Amniotic epithelial cell (primary cell): Measurements from ENCODE around the gene GUCY2D.
"Not testable (repeated sequence)": the region's sequence is repeated elsewhere in the genome, so short reads cannot be mapped to it uniquely, and the experiment has no call there.

ENCODE experiments used
- DNase-seq: peaks from one replicate; pipeline ENCODE4 v3.0.0-alpha.2; 2010; ENCODE audit warnings: low read depth

Gene GUCY2D

GRCh38 chr17:8016632-8017424, 14.4 kb downstream of the GUCY2D start:
- peak; percentile 69 for DNase-seq

GRCh38 chr17:8018436-8018835, 16.0 kb downstream of the GUCY2D start:
- DNase-seq = no peak

- DNase-seq = no peak
Measured at GRCh38 chr17:8019166-8019565, 16.8 kb downstream of the GUCY2D start.

DNA sequence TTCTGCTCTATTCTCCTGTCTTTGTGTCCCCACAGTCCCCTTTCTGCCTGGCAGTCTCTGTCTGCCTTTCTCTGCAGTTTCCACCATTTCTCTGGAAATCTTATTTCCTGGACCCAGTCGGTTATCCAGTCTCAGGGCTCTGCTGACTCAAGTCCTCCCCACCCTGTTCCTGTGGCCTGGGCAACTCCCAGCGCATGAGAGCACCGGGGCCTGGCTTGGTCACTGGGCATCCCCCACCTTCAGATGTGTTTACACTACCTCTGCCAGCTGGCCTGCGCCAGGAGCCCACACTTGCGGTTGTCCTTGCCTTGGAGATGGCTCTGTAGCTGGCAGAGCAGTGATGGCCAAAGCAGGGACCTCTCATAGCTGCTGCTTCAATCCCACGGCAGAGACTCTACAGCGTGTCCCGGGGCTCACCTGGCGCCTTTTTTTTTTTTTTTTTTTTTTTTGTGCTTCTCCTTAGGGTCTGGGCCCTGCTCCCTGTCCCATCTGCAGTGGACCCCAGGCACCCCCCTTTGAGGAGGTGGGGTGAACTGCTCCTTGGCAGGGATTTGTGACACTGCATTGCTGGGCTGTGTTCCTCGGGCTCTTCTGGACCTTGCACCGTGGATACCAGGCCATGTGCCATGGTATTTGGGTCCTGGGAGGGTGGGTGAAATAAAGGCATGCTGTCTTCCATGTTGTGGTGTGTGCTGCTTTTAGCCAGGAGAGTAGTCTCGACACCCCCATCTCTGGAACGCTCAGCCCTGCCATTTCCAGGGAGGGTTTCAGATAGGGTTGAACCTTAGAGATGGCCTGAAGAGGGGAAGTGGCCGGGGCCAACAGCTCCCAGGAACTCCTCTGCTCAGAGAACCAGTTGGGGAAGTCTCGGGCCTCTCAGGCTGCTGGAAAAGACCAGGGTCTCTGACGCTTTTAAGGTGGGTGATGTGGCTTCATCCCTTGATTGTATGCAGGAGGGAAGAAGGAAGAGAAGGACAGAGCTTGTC, 17.5 kb downstream of the GUCY2D start:
- peak; percentile 69 for DNase-seq

GRCh38 chr17:8020776-8021564, 18.6 kb downstream of the GUCY2D start:
- no peak for DNase-seq

DNA sequence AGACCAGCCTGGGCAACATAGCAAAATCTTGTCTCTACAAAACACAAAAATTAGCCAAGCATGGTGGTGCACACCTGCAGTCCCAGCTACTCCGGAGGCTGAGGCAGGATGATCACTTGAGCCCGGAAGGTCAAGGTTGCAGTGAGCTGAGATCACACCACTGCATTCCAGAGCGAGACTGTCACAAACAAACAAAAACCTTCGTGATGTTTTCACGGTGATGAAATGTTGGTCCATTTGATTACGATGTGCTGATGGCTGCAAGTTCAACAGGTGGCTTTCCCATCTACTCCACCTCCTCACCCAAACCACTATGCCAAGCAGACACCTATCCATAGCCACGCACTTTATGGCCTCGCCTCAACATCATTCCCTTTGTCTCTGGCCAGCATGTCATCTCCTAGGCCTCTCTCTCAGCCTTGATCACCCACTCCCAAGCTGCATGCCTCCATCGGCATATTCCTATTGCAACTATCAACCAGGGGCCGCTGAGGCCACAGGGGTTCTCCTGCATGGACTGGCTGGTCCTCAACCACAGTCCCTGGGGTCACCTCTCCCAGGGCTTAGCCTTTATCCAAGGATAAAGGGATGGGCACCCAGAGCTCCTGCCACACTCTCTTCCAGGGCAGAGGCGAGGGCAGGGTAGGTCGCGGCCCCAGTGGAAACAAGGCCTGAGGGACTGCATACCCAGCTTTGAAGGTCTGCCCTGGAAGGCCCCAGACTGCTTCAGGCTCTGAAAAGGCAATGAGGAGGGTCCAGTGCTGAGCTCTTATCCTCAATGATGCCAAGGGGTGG, 19.3 kb downstream of the GUCY2D start:
- no peak for DNase-seq

GRCh38 chr17:8022360-8023003, 20.1 kb downstream of the GUCY2D start:
- peak; percentile 74 for DNase-seq

- DNase-seq = not testable (repeated sequence)
Measured at GRCh38 chr17:8024161-8024560, 21.7 kb downstream of the GUCY2D start.

- DNase-seq = no peak
Measured at GRCh38 chr17:8025176-8025911, 22.9 kb downstream of the GUCY2D start.

DNA sequence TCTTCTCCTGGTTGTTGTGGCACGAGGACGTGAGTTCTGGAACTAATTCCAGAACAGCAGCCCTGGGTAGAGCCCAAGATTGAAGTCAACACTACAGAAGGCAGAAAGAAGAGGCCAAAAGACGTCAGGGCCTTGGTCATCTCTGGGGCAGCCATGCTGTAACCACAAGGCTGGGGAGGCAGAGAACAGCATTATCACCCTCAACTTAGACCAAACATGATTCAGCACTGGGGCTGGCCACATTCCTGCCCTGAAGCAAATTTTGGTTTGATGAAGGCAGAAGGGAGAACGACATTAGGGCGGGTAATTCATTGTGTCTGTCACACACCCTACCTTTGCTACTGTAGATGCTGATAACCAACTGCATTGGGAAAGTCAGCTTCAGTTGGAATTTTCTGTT, 26.7 kb downstream of the GUCY2D start:
- peak; percentile 51 for DNase-seq

GRCh38 chr17:8031261-8031661, 28.8 kb downstream of the GUCY2D start:
- peak; percentile 60 for DNase-seq

DNA sequence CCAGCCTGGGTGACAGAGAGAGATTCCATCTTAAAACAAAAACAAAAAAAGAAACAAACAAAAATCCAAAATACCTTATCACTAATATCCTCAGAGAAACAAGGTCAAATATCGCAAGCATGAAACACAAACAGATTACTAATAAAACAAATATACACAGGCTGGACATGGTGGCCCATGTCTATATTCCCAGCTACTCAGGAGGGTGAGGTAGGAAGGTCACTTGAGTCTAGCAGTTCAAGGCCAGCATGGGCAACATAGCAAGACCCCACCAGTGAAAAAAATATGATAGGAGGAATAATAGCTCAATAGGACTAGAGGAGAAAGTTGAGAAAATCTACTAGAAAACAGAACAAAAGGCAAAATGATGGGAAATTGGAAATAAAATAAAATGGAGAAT, 29.5 kb downstream of the GUCY2D start:
- no peak for DNase-seq

DNA sequence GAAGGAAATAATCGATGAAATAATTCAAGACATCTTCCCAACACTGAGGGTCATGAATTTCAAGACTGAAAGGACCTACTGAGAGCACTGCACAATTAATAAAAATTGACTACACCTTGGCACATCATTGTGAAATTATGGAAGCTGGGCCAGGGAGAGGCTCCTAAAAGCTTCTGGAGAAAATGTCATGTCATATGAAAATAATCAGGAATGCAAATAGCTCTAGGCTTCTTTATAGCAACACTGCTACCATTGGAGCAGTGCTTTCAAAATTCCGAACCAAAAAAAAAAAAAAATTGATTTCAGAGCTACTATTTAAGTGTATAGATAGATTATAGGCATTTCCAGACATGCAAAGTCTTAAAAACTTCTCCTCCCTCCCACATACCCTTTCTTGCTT, 30.0 kb downstream of the GUCY2D start:
- DNase-seq = no peak

DNA sequence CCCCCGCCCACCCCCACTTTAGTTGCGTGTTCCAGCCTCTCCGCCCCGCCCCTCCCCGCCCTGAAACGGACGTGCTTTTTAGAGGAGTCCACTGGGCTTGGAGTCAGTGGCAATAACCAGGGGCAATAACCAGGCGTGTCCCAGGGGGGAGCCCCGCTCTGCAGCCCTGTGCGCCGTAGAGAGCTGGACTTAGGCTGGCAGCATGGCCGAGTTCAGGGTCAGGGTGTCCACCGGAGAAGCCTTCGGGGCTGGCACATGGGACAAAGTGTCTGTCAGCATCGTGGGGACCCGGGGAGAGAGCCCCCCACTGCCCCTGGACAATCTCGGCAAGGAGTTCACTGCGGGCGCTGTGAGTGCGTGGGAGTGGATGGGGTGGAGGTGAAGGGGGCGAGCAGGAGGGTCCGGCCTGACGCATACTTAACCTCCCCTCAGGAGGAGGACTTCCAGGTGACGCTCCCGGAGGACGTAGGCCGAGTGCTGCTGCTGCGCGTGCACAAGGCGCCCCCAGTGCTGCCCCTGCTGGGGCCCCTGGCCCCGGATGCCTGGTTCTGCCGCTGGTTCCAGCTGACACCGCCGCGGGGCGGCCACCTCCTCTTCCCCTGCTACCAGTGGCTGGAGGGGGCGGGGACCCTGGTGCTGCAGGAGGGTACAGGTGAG, 36.7 kb downstream of the GUCY2D start, which contains the start of gene ALOX15B:
Gene ALOX15B (plus strand): TSS at position 106 of the 657 bp plus-strand sequence. CDS start 97 bp downstream, at position 203.
- no peak for DNase-seq

GRCh38 chr17:8039611-8040168, 37.3 kb downstream of the GUCY2D start:
- DNase-seq = no peak

DNA sequence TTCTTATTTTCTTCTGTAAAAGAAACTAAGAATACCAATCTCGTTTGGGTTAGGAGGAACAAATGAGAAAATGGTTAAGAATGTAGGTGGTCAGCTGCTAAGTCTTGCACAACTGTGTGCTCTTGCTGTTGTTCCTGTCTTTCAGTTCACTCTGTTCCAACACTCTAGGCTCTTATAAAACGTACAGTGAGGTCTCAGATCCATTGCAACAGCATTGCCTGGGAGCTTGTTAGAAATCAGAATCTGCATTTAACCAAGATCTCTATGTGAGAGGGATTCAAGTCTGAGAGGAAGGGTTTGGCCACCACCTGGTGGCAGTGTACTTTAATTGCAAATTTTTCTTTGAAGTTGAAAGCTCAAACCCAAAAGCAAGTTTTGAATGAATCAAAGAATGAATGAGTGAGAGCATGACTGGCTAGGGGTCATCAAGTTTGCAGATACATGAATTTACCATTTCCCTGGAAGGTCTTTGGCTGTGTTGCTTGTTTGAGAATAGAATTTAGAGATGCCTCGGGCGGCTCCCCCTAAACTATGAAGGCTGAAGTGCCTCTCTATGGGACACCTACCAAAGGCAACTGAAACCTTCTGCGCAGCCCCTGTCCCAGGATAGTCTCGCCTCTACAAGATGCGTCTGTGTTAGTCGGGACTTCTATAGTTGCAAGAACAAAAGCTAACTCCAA, 39.0 kb downstream of the GUCY2D start:
- DNase-seq = peak; percentile 99

GRCh38 chr17:8041979-8042378, 39.6 kb downstream of the GUCY2D start:
- DNase-seq = peak; percentile 52
